ENCODE measurements around the gene TCF12. TPM values are rescaled to one million over a fixed set of nuclear protein-coding genes. Genes with fewer than 3 reads are reported as not detected.

Gene TCF12
- total and polyA plus RNA-seq, 2 donors (not counting 3 experiments of a cell fraction or from before 2014, with no cell fraction given), result 72.1 to 133 TPM

- no peak overlapping the region for H2AFZ ChIP-seq (ENCODE audit: low read depth, low read length)
- no TSS peak for BruUV-seq (replicated peaks)
- H3K27me3 ChIP-seq (ENCODE audit: control insufficient read depth in 2 of 2, insufficient read depth in 2 of 2, low read length in 2 of 2), result no peaks in the 10 kb centered on the region
- H3K9me1 ChIP-seq (replicated peaks; ENCODE audit: control insufficient read depth, extremely low read depth, insufficient read depth, low read length), result no peaks in the 10 kb centered on the region
- TF ChIP-seq MAX (IDR thresholded peaks at IDR 0.05; ENCODE audit: insufficient read depth, insufficient read length) (no peak), POLR2A (IDR thresholded peaks at IDR 0.05; ENCODE audit: low read depth, low read length) (no peak), JUN (IDR thresholded peaks at IDR 0.05; ENCODE audit: borderline replicate concordance, insufficient read depth, insufficient read length, low read depth) (no peak), CTCF (IDR thresholded peaks at IDR 0.05; ENCODE audit: extremely low read depth in 1 of 2, insufficient read depth in 1 of 2, low read depth in 1 of 2, low read length in 2 of 2) (no peak), EZH2 (IDR thresholded peaks at IDR 0.05; ENCODE audit: borderline replicate concordance, low read depth, low read length, severe bottlenecking) (no peak), MYC (IDR thresholded peaks at IDR 0.05; ENCODE audit: low read depth, low read length) (no peak), GATA2 (IDR thresholded peaks at IDR 0.05; ENCODE audit: insufficient read depth, insufficient read length, low read depth, low read length) (no peak), POLR2AphosphoS5 (IDR thresholded peaks at IDR 0.05; ENCODE audit: insufficient read depth, low read depth, low read length) (no peak), FOS (IDR thresholded peaks at IDR 0.05; ENCODE audit: borderline replicate concordance, insufficient read depth, low read length) (no peak)
- POLR2A ChIA-PET, result no interaction called here
- CTCF ChIA-PET, result interaction anchor here (1.4 kb wide), 1 partner anchor 10 kb away, joined by 3 read pairs; no protein-coding TSS in a partner anchor
- no peak overlapping the region for H3K27ac ChIP-seq (ENCODE audit: insufficient read depth, low read depth, low read length)
- peaks cover 19% of the 10 kb centered on the region for H3K79me2 ChIP-seq (ENCODE audit: control insufficient read depth, insufficient read depth, low read length)
- no peak overlapping the region for H3K4me3 ChIP-seq (replicated peaks in 1 of 3; ENCODE audit: insufficient read depth in 1 of 3, low read depth in 1 of 3, low read length in 3 of 3)
- no peaks in the 10 kb centered on the region for H3K36me3 ChIP-seq (ENCODE audit: control insufficient read depth in 2 of 2, extremely low read depth in 1 of 2, insufficient read depth in 2 of 2, low read length in 2 of 2)
- no peak overlapping the region for H3K9ac ChIP-seq (replicated peaks; ENCODE audit: extremely low read depth, insufficient read depth, low read length)
- H3K4me1 ChIP-seq (ENCODE audit: control insufficient read depth, extremely low read depth, insufficient read depth, low read length), result peaks cover 21% of the 10 kb centered on the region
- no peaks in the 10 kb centered on the region for H3K9me3 ChIP-seq (replicated peaks; ENCODE audit: control insufficient read depth, insufficient read depth, low read length)
- dilution Hi-C loops (cut with MboI; ENCODE audit: extremely low pct_ligation_motif_present, low sequenced_read_pairs), result no loop called here
- H3K4me2 ChIP-seq (ENCODE audit: insufficient read depth, low read length), result no peak overlapping the region
- intact Hi-C loops (cut with micrococcal nuclease), result no loop called here
- DNase-seq (ENCODE audit: low read depth, low spot score) (no peak), FAIRE-seq (no peak)
- H4K20me1 ChIP-seq (replicated peaks; ENCODE audit: control insufficient read depth, extremely low read depth, insufficient read depth, low read length), result no peaks in the 10 kb centered on the region
Measured at GRCh38 chr15:57156210-57156884, 237.9 kb downstream of the TCF12 start.
